Pancreas (tissue), 10 donors: ENCODE measurements around the gene RNF214. TPM values are rescaled to one million over a fixed set of nuclear protein-coding genes. Genes with fewer than 3 reads are reported as not detected.
A peak's percentile ranks its signal among the peaks of the same experiment; 100 is the strongest.

Experiments
- ATAC-seq, 4 donors: fragments of 200-7000 bp; cut with Tn5 transposase; one replicate each; pipeline versions ENCODE4 v1.8.0 to v1.9.1; 2020; ENCODE audit warnings: mild to moderate bottlenecking in 4 of 4, moderate library complexity in 4 of 4
- DNase-seq, 6 donors: peaks; one replicate each; pipeline ENCODE4 v3.0.0-alpha.2; 2020
- FAIRE-seq: peaks from 2 replicates; lab custom pipeline; 2012; peaks lifted over from hg19 to GRCh38; lab: Jason Lieb, UNC
- H3K27ac ChIP-seq, 4 donors: fragments of 200-600 bp; sonication (generic); 1 replicate in 3 of 4; 2 replicates in 1 of 4; pipeline versions ENCODE4 v1.5.0 to v1.8.0; 2020
- H3K27me3 ChIP-seq, 4 donors: fragments of 200-600 bp; one replicate each; pipeline ENCODE4 v1.8.0; 2021
- H3K36me3 ChIP-seq, 3 donors: fragments of 200-600 bp; sonication (generic) in 1 of 3; one replicate each; pipeline versions ENCODE4 v1.5.0 to v1.8.0; 2020 to 2021
- H3K4me1 ChIP-seq, 3 donors: fragments of 200-600 bp; one replicate each; pipeline ENCODE4 v1.8.0; 2021
- H3K4me3 ChIP-seq, 4 donors: fragments of 200-600 bp; sonication (generic) in 2 of 4; one replicate each; pipeline versions ENCODE4 v1.5.0 to v1.8.0; 2020 to 2021
- H3K9me3 ChIP-seq, 4 donors: fragments of 200-600 bp; one replicate each; pipeline ENCODE4 v1.8.0; 2021
- WGBS, 2 donors: extraction: QIAGEN DNeasy Blood & Tissue Kit; methylation state at CpG; one replicate each; pipeline ENCODE4 v1.1.7; 2013; 5-methylcytosine and 5-hydroxymethylcytosine counted together
- intact Hi-C, 3 donors: fragments of 100-400 bp; cut with DNase I; formaldehyde crosslinking; loops; one replicate each; pipeline versions ENCODE4 v1.11.1 to v1.14.2; 2022
- polyA plus RNA-seq, 2 donors: library from polyadenylated mRNA; stranded (reverse); fragments of 200-250 nt; gene quantifications; one replicate each; pipeline ENCODE4 v1.2.3, GENCODE V29; 2013
- total RNA-seq, 6 donors: library from RNA; stranded (reverse); fragmentation: NEBNext Ultra II Directional in 4 of 6; extraction: Animal tissue kit (Norgen Biotek cat#: 25700) in 4 of 6; gene quantifications; one replicate each; pipeline versions ENCODE4 v1.2.1 to v1.2.4, GENCODE V29; 2021 to 2023
- TF ChIP-seq, protein P1 (sequence below), 4 donors: fragments of 200-600 bp; sonication (generic) in 3 of 4; IDR thresholded peaks; one replicate each; pipeline versions ENCODE4 v1.5.0 to v1.8.0; 2021; ENCODE audit warnings: antibody characterized with exemption in 4 of 4
- donor health status: healthy with polysubstance abuse.
- donor health status: DM: no; HTN: no; CAD: no; lungs with moderate emphysema.
- donor health status: DM: no; HTN: no; CAD: no.
- donor health status: control.
- donor health status: control.
- donor health status: Bipolar disorder and iron deficiency.
- donor health status: DM: yes; HTN: yes; CAD: no.
- donor health status: DM: no; HTN: no; CAD: no.
- donor health status: DM: no; HTN: no; CAD: no.
- donor health status: DM: yes; HTN: yes; CAD: no.

Gene RNF214
- total and polyA plus RNA-seq, 8 donors: 14.0 to 23.8 (median 19.0) TPM

DNA sequence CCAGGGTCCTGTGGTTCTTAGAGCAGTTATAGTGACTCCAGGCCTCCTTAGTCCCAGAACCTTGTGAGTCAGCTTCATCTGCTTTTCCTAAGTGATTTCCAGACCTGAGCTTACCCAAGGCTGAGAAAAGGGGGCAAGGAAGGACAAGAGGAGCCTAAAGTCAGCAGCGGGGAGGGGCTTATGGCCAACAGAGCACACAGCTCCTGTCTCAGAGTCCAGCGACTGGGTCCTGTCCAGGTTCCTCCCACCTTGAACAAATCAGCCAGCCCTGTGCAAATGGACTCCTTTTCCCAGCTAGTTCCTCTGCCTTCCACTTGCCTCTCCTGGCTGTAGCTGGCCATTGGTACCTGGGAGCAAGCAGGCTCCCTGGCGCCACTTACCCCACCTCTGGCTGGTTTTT, 72.7 kb downstream of the RNF214 start:
- FAIRE-seq (no peak), DNase-seq (peak in 1 of 6 donors; percentile 66), ATAC-seq (peak; percentile 29 to 64 (median 52))
- intact Hi-C loops: no loop called here
- Histone ChIP-seq H3K9me3 (no peaks in the 10 kb centered on the region), H3K36me3 (no peaks in the 10 kb centered on the region), H3K27ac (peak overlapping the region in 1 of 4 donors; percentile 41), H3K4me3 (no peak overlapping the region), H3K27me3 (no peaks in the 10 kb centered on the region), H3K4me1 (peaks cover 17 to 22% (median 19%) of the 10 kb centered on the region in 3 donors)
- WGBS, 2 donors: 48 to 51% methylated on average over 3 of the region's 3 CpGs
- TF ChIP-seq, protein P1, sequence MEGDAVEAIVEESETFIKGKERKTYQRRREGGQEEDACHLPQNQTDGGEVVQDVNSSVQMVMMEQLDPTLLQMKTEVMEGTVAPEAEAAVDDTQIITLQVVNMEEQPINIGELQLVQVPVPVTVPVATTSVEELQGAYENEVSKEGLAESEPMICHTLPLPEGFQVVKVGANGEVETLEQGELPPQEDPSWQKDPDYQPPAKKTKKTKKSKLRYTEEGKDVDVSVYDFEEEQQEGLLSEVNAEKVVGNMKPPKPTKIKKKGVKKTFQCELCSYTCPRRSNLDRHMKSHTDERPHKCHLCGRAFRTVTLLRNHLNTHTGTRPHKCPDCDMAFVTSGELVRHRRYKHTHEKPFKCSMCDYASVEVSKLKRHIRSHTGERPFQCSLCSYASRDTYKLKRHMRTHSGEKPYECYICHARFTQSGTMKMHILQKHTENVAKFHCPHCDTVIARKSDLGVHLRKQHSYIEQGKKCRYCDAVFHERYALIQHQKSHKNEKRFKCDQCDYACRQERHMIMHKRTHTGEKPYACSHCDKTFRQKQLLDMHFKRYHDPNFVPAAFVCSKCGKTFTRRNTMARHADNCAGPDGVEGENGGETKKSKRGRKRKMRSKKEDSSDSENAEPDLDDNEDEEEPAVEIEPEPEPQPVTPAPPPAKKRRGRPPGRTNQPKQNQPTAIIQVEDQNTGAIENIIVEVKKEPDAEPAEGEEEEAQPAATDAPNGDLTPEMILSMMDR (IDR thresholded peaks at IDR 0.05): no peak

DNA sequence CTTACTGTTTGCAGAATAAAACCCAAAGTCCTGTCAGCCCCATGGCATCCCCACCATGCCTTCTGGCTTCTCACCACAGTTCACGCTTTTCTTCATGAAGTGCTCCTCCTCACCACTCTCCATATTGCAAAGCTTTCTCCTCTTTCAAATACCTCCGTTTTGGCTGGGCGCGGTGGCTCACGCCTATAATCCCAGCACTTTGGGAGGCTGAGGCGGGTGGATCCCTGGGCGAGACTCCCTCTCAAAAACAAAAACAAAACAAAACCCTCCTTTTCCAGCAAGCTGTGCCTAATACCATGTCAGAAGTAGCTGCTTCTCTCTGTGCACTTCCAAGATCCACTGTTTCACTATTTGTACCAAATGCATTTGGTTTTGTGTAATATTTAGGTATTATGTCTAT, 76.8 kb downstream of the RNF214 start:
- no peak for FAIRE-seq

DNA sequence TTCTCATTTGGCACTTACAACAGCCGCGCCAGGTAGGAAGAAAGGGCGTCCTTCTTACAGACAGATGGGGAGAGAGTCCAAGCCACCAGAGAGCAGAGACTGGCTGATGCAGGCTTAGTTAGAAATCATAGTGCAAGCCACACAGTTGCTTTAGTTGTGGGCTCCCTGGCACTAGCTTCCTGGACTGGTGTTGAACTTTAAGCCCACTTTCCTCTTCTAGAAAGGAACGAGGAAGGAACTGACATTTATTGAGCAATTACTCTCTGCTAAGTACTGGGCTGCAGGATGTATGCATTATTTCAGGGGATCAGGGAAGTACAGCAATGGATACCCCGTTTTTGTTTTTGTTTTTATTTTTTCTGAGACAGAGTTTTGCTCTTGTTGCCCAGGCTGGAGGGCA, 80.6 kb downstream of the RNF214 start:
- ATAC-seq (no peak), DNase-seq (no peak), FAIRE-seq (no peak)
- Histone ChIP-seq H3K4me1 (peaks cover 0 to 22% (median 4%) of the 10 kb centered on the region in 3 donors), H3K4me3 (peak overlapping the region in 3 of 4 donors; percentile 88 to 94 (median 90)), H3K27me3 (no peaks in the 10 kb centered on the region), H3K9me3 (no peaks in the 10 kb centered on the region), H3K27ac (peak overlapping the region in 1 of 4 donors; percentile 37), H3K36me3 (no peaks in the 10 kb centered on the region)
- WGBS, 2 donors: 17 to 24% methylated on average over 5 of the region's 5 CpGs
- TF ChIP-seq, protein P1 (IDR thresholded peaks at IDR 0.05): no peak
- intact Hi-C loops: loop anchor here in 1 of 3 donors (10.0 kb wide), 1 partner anchor 78 kb away; the partner anchor contains the start of genes PCSK7 and RNF214

More for the DNA sequence above, 76.8 kb downstream of the RNF214 start:
- Histone ChIP-seq H3K36me3 (no peaks in the 10 kb centered on the region), H3K9me3 (no peaks in the 10 kb centered on the region), H3K27ac (no peak overlapping the region), H3K4me3 (no peak overlapping the region), H3K4me1 (peaks cover 4 to 26% (median 14%) of the 10 kb centered on the region in 3 donors), H3K27me3 (no peaks in the 10 kb centered on the region)
- intact Hi-C loops: no loop called here
- ATAC-seq (no peak), DNase-seq (no peak)
- WGBS, 2 donors: 82 to 88% methylated on average over 7 of the region's 7 CpGs
- TF ChIP-seq, protein P1 (IDR thresholded peaks at IDR 0.05): no peak

GRCh38 chr11:117313828-117314768, 81.6 kb downstream of the RNF214 start:
- Histone ChIP-seq H3K27me3 (no peaks in the 10 kb centered on the region), H3K27ac (peak overlapping the region in 2 of 4 donors; percentile 56 to 73), H3K36me3 (no peaks in the 10 kb centered on the region), H3K9me3 (no peaks in the 10 kb centered on the region), H3K4me1 (peaks cover 0 to 28% (median 8%) of the 10 kb centered on the region in 3 donors), H3K4me3 (peak overlapping the region; percentile 78 to 94 (median 89))
- intact Hi-C loops: loop anchor here in 1 of 3 donors (10.0 kb wide), 1 partner anchor 79 kb away; the partner anchor contains the start of genes PCSK7 and RNF214
- TF ChIP-seq, protein P1 (IDR thresholded peaks at IDR 0.05): no peak
- ATAC-seq (peak; percentile 11 to 35 (median 27)), DNase-seq (peak in 1 of 6 donors; percentile 78), FAIRE-seq (no peak)
- WGBS, 2 donors: 20% methylated on average over 14 of the region's 14 CpGs
